WTC11 (cell line): ENCODE data around the gene LRRC1. TPM values are rescaled to one million over a fixed set of nuclear protein-coding genes. Genes with fewer than 3 reads are reported as not detected.

Source experiments
- ATAC-seq: fragments of 200-7000 bp; cut with Tn5 transposase; 2 replicates; pipeline ENCODE4 v1.10.0; 2021; ENCODE audit warnings: mild to moderate bottlenecking, moderate library complexity
- CTCF ChIA-PET: fragments of 300-600 bp; sonication (Branson Sonifier 250); formaldehyde crosslinking; loops from one replicate; lab custom pipeline; 2021; ENCODE audit warnings: antibody characterized with exemption; lab: Charles Lee
- POLR2A ChIA-PET: fragments of 350-600 bp; sonication (Branson Sonifier 250); formaldehyde crosslinking; loops from one replicate; lab custom pipeline; 2021; ENCODE audit warnings: antibody characterized with exemption; lab: Charles Lee
- DNase-seq: peaks from one replicate; pipeline ENCODE4 v3.0.0; 2021; ENCODE audit warnings: low spot score
- H3K27ac Mint-ChIP-seq: 2 replicates; pipeline ENCODE4 v1.8.0; 2021; ENCODE audit warnings: mixed read lengths
- H3K27me3 Mint-ChIP-seq: 2 replicates; pipeline ENCODE4 v1.8.0; 2021; ENCODE audit warnings: low read depth, mild to moderate bottlenecking, moderate library complexity, mixed read lengths
- H3K36me3 Mint-ChIP-seq: 2 replicates; pipeline ENCODE4 v1.8.0; 2021; ENCODE audit warnings: mixed read lengths
- H3K4me1 Mint-ChIP-seq: 2 replicates; pipeline ENCODE4 v1.8.0; 2022; ENCODE audit warnings: mixed read lengths
- H3K4me3 Mint-ChIP-seq: 2 replicates; pipeline ENCODE4 v1.8.0; 2021; ENCODE audit warnings: mild to moderate bottlenecking, moderate library complexity, mixed read lengths
- H3K9me3 Mint-ChIP-seq: 2 replicates; pipeline ENCODE4 v1.8.0; 2021; ENCODE audit warnings: mixed read lengths
- ARID4B ChIP-seq: sonication (generic); formaldehyde crosslinking; IDR thresholded peaks from 2 replicates; pipeline ENCODE4 v1.8.0; 2023; ENCODE audit warnings: missing genetic modification reagents, mild to moderate bottlenecking, borderline replicate concordance
- ATF2 ChIP-seq: sonication (generic); formaldehyde crosslinking; IDR thresholded peaks from 2 replicates; pipeline ENCODE4 v1.8.1; 2022; ENCODE audit warnings: low read depth, missing genetic modification reagents, borderline replicate concordance
- ATF3 ChIP-seq: sonication (generic); formaldehyde crosslinking; conservative IDR thresholded peaks from 2 replicates; pipeline ENCODE4 v1.8.1; 2022; ENCODE audit warnings: mild to moderate bottlenecking, missing genetic modification reagents
- CREB1 ChIP-seq: sonication (generic); formaldehyde crosslinking; IDR thresholded peaks from 2 replicates; pipeline ENCODE4 v1.8.0; 2023; ENCODE audit warnings: mild to moderate bottlenecking, missing genetic modification reagents
- CTCF ChIP-seq: fragments of 200-600 bp; IDR thresholded peaks from 2 replicates; pipeline ENCODE4 v1.8.0; 2022; ENCODE audit warnings: antibody characterized with exemption
- ERG ChIP-seq: fragments of 250-450 bp; sonication (Bioruptor Pico); IDR thresholded peaks from 2 replicates; pipeline ENCODE4 v1.8.0; 2021; ENCODE audit warnings: mild to moderate bottlenecking
- ESRRA ChIP-seq: sonication (generic); formaldehyde crosslinking; IDR thresholded peaks from 2 replicates; pipeline ENCODE4 v1.8.1; 2022; ENCODE audit warnings: mild to moderate bottlenecking, missing genetic modification reagents, borderline replicate concordance
- FOXJ3 ChIP-seq: sonication (generic); formaldehyde crosslinking; IDR thresholded peaks from 2 replicates; pipeline ENCODE4 v1.9.0; 2021; ENCODE audit warnings: missing genetic modification reagents, mild to moderate bottlenecking, borderline replicate concordance
- GRHL2 ChIP-seq: fragments of 250-450 bp; sonication (Bioruptor Pico); IDR thresholded peaks from 2 replicates; pipeline ENCODE4 v1.8.0; 2022; ENCODE audit warnings: mild to moderate bottlenecking, moderate library complexity; ENCODE audit not compliant: insufficient replicate concordance, severe bottlenecking
- GTF2I ChIP-seq: fragments of 250-450 bp; sonication (Bioruptor Pico); conservative IDR thresholded peaks from 2 replicates; pipeline ENCODE4 v1.4.0; 2021; ENCODE audit warnings: mild to moderate bottlenecking
- IRF1 ChIP-seq: sonication (generic); formaldehyde crosslinking; IDR thresholded peaks from 2 replicates; pipeline ENCODE4 v1.8.0; 2023; ENCODE audit warnings: missing genetic modification reagents
- MLX ChIP-seq: sonication (generic); formaldehyde crosslinking; IDR thresholded peaks from 2 replicates; pipeline ENCODE4 v1.8.1; 2023; ENCODE audit warnings: mild to moderate bottlenecking, missing genetic modification reagents, moderate library complexity
- MXD4 ChIP-seq: fragments of 250-450 bp; sonication (Bioruptor Pico); IDR thresholded peaks from 2 replicates; pipeline ENCODE4 v1.8.0; 2021; ENCODE audit warnings: mild to moderate bottlenecking, moderate library complexity, borderline replicate concordance
- NR1H2 ChIP-seq: sonication (generic); formaldehyde crosslinking; IDR thresholded peaks from 2 replicates; pipeline ENCODE4 v1.9.0; 2021; ENCODE audit warnings: mild to moderate bottlenecking, moderate library complexity, missing genetic modification reagents
- RORB ChIP-seq: fragments of 250-450 bp; sonication (Bioruptor Pico); IDR thresholded peaks from 2 replicates; pipeline ENCODE4 v1.9.0; 2021; ENCODE audit warnings: mild to moderate bottlenecking
- SOX15 ChIP-seq: fragments of 250-450 bp; sonication (Bioruptor Pico); IDR thresholded peaks from 2 replicates; pipeline ENCODE4 v1.9.0; 2021; ENCODE audit warnings: mild to moderate bottlenecking
- TP53 ChIP-seq: sonication (generic); formaldehyde crosslinking; IDR thresholded peaks from 2 replicates; pipeline ENCODE4 v1.8.1; 2023; ENCODE audit warnings: mild to moderate bottlenecking, missing genetic modification reagents
- ZBTB43 ChIP-seq: sonication (generic); formaldehyde crosslinking; IDR thresholded peaks from 2 replicates; pipeline ENCODE4 v1.8.1; 2023; ENCODE audit warnings: mild to moderate bottlenecking, missing genetic modification reagents
- ZMAT4 ChIP-seq: fragments of 250-450 bp; sonication (Bioruptor Pico); IDR thresholded peaks from 2 replicates; pipeline ENCODE4 v1.9.0; 2021; ENCODE audit warnings: mild to moderate bottlenecking
- ZNF317 ChIP-seq: sonication (generic); formaldehyde crosslinking; IDR thresholded peaks from 2 replicates; pipeline ENCODE4 v1.8.1; 2023; ENCODE audit warnings: low read depth, mild to moderate bottlenecking, moderate library complexity, missing genetic modification reagents, borderline replicate concordance
- total RNA-seq: library from RNA; stranded (reverse); gene quantifications from 3 replicates; pipeline ENCODE4 v1.2.3, GENCODE V29; 2021

LRRC1 gene
- total RNA-seq, 1 experiment from 2014 or later = 12.7 TPM

GRCh38 chr6:53894091-53894490 is 99.3 kb downstream of the LRRC1 start:
- peaks cover 36% of the 10 kb centered on the region for H3K4me1 Mint-ChIP-seq
- no peak for TF ChIP-seq GRHL2
- no peak for TF ChIP-seq ATF3
- TF ChIP-seq MXD4 (CRISPR knock-in tag) = no peak
- TF ChIP-seq ERG (CRISPR knock-in tag) = no peak
- TF ChIP-seq GTF2I = no peak
- no peak for TF ChIP-seq RORB (CRISPR knock-in tag)
- no peak for TF ChIP-seq IRF1
- no peak for TF ChIP-seq CREB1 (CRISPR knock-in tag)
- no peak for TF ChIP-seq FOXJ3 (CRISPR knock-in tag)
- no peak for TF ChIP-seq SOX15
- TF ChIP-seq ZBTB43 (CRISPR knock-in tag) = no peak
- TF ChIP-seq ESRRA (CRISPR knock-in tag) = no peak
- no peak for TF ChIP-seq ARID4B (CRISPR knock-in tag)
- TF ChIP-seq ZNF317 (CRISPR knock-in tag) = no peak
- no peak for TF ChIP-seq CTCF
- no peak for TF ChIP-seq ATF2 (CRISPR knock-in tag)
- TF ChIP-seq MLX = no peak
- TF ChIP-seq NR1H2 = no peak
- TF ChIP-seq TP53 = no peak
- TF ChIP-seq ZMAT4 = no peak
- ChIA-PET CTCF (no interaction called here), POLR2A (interaction anchor here (0.6 kb wide), 1 partner anchor 66 kb away, joined by 3 read pairs; no protein-coding TSS in a partner anchor)
- DNase-seq = no peak
- no peaks in the 10 kb centered on the region for H3K27me3 Mint-ChIP-seq
- H3K27ac Mint-ChIP-seq = peak overlapping the region; percentile 82; the same call in 1 of the 2 replicates
- H3K9me3 Mint-ChIP-seq = peaks cover 6% of the 10 kb centered on the region; the same call in 1 of the 2 replicates
- no peak overlapping the region for H3K4me3 Mint-ChIP-seq
- ATAC-seq = peak; percentile 28; the same call in 1 of the 2 replicates
- no peaks in the 10 kb centered on the region for H3K36me3 Mint-ChIP-seq
